ENCODE results near the gene CNOT4.
"Not testable (repeated sequence)": the region's sequence is repeated elsewhere in the genome, so short reads cannot be mapped to it uniquely, and the experiment has no call there.

The CNOT4 gene

DNA sequence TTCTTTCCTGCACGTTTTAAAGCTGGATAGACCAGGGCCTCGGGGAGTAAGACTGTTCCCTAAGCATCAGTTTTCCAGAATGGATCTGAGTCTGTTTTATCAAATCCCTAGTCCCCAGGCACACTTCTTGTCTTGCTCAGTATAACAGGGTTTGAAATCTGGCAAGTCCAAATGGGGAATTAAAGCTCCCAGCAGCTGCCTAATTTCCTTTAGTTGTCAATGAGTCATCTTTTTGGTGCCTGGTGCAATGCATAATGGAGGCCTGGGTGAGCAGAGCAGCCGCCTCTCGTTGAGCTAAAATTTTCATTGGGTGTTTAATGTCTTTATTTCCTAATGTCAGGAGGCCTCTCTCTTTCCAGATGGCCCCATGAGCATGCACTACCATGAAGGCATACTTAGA lies 188.3 kb downstream of the CNOT4 start:
- H3K4me3 ChIP-seq (ENCODE audit: low read depth, low read length), result no peak overlapping the region
- TF ChIP-seq, protein P1, sequence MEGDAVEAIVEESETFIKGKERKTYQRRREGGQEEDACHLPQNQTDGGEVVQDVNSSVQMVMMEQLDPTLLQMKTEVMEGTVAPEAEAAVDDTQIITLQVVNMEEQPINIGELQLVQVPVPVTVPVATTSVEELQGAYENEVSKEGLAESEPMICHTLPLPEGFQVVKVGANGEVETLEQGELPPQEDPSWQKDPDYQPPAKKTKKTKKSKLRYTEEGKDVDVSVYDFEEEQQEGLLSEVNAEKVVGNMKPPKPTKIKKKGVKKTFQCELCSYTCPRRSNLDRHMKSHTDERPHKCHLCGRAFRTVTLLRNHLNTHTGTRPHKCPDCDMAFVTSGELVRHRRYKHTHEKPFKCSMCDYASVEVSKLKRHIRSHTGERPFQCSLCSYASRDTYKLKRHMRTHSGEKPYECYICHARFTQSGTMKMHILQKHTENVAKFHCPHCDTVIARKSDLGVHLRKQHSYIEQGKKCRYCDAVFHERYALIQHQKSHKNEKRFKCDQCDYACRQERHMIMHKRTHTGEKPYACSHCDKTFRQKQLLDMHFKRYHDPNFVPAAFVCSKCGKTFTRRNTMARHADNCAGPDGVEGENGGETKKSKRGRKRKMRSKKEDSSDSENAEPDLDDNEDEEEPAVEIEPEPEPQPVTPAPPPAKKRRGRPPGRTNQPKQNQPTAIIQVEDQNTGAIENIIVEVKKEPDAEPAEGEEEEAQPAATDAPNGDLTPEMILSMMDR (IDR thresholded peaks at IDR 0.05; ENCODE audit: low read depth, low read length), result no peak

DNA sequence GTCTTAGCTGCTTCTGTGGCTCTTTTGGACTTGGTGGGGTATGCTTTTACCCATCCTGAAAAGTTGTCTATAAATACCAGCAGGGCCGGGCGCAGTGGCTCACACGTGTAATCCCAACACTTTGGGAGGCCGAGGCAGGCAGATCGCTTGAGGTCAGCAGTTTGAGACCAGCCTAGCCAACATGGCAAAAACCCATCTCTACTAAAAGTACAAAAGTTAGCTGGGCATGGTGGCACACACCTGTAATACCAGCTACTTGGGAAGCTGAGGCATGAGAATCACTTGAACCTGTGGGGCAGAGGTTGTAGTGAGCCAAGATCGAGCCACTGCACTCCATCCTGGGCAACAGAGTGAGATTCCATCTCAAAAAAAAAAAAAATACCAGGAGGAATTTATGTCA lies 188.9 kb downstream of the CNOT4 start:
- H3K4me3 ChIP-seq (ENCODE audit: low read depth, low read length), result not testable (repeated sequence)

DNA sequence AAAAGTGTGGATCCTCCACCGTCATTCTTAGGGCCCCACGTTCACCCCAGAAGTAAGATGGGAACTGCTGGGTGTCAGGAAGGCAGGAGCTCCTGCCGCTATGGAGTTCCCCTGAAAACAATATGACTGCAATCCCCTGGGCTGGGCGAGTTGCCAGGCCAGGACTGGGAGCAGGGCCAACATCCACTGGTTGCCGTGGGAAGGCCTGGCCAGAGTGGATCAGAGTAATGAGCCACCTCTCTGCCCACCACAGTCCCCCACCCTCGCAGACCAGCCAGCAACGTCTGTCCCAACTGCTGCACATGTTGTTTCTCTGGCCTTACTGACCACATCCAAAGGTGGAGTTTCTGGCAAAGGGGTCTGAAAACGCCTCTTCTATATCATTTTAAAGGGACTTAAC lies 189.6 kb downstream of the CNOT4 start:
- TF ChIP-seq, protein P1 (IDR thresholded peaks at IDR 0.05; ENCODE audit: low read depth, low read length), result no peak
- no peak overlapping the region for H3K4me3 ChIP-seq (ENCODE audit: low read depth, low read length)

DNA sequence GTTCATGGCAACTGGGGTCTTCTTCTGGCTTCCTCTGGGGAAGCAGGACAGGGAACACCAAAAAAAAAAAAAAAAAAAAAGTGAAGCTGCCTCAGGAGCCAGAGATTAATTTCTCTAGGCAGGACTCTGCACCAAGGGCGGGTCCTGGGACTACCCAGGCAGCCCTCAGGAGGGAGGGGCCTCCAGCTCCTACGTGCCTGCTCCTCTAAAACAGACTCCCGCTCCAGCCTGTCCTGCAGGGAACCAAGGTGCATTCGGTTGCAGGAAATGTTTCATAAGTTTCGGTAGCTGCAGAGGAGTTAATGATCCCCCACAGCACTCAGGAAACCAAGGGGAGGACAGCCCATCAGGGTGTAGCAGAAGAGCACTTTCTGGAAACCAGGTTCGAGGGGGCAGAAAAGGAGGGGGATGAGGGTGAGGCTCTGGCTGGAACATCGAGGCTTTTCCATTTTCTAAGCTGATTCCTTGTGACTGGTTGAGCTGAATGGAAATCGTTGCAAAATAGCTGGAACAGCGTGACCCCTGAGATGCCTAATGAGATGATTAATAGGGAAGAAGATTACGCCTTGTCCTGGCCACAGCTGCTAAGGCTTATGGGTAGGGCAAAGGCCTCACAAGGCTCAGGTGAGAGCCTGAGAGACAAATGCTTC lies 192.1 kb downstream of the CNOT4 start:
- no peak overlapping the region for H3K4me3 ChIP-seq (ENCODE audit: low read depth, low read length)
- TF ChIP-seq, protein P1 (IDR thresholded peaks at IDR 0.05; ENCODE audit: low read depth, low read length), result no peak

DNA sequence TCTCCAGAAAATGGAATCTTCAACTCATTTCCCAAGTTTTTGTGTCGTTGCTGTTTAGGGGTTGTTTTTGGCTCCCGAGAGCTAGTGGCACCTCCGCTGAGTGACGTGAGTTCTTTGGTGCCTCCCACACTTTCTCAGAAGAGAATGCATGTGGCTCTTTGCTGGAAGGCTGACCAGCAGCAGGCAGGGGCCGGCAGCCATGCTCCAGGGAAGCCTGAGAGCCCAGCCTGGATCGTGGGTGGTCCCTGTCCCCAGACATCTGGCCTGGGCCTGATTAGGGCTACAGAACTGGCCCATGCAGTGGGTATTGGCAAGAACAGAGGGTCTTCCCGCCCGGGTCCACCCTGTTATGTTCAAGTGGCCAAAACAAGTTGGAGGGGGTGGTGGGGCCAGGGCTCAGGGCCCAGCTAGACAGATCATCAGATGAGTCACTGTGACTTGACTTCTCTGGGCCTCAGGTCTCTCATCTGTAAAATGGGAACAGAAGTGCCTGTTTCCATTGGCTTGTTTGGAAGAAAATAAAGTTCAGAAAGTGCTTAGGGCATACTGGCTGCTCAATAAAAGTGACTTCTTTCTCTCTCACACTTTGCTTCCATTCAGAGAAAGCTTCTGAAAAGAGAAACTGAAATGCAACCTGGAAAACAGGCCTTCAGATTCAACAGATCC lies 193.1 kb downstream of the CNOT4 start:
- TF ChIP-seq, protein P1 (IDR thresholded peaks at IDR 0.05; ENCODE audit: low read depth, low read length), result no peak
- no peak overlapping the region for H3K4me3 ChIP-seq (ENCODE audit: low read depth, low read length)

DNA sequence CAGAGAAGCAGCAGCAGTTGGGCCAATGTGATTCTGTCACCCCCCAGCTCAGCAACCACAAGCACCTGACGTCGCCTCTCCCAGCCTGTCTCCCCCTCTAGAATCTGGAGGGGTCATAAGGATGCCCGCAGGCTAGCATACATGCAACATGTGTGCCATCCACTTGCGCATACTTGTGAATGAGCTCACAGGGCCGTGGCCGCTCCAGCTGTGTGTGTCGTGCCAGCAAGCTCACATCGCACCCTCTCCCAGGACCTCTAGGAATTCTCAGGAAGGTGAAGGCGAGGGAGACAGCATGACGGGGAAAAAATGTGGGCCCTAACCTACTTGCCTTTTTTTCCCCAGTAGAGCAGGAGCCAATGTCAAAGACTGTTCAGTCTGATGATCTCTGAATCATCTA lies 195.9 kb downstream of the CNOT4 start:
- no peak overlapping the region for H3K4me3 ChIP-seq (ENCODE audit: low read depth, low read length)
- TF ChIP-seq, protein P1 (IDR thresholded peaks at IDR 0.05; ENCODE audit: low read depth, low read length), result no peak
